ENCODE data around the gene CENPX.

Gene CENPX

GRCh38 chr17:82055023-82055964 lies 32.6 kb upstream of the CENPX start:
- DNase-seq = no peak

- DNase-seq = no peak
Observed at GRCh38 chr17:82054351-82055022, 31.8 kb upstream of the CENPX start.

GRCh38 chr17:82053556-82054263 lies 31.0 kb upstream of the CENPX start:
- DNase-seq = no peak

GRCh38 chr17:82053130-82053529 lies 30.5 kb upstream of the CENPX start:
- no peak for DNase-seq

- no peak for DNase-seq
Observed at GRCh38 chr17:82052638-82053059, 30.0 kb upstream of the CENPX start.

- DNase-seq = no peak
Observed at GRCh38 chr17:82051776-82052637, 29.3 kb upstream of the CENPX start, which contains the start of the genes GPS1 and RFNG. GPS1 (plus strand) TSS chr17:82051898; CDS start chr17:82051932, 34 bp downstream. RFNG (minus strand) TSS chr17:82051811; CDS start chr17:82051766, 45 bp downstream.

- DNase-seq = no peak
Observed at GRCh38 chr17:82050761-82051641, 28.3 kb upstream of the CENPX start.

- DNase-seq = no peak
Observed at GRCh38 chr17:82050152-82050760, 27.6 kb upstream of the CENPX start.

GRCh38 chr17:82049521-82049971 lies 26.9 kb upstream of the CENPX start:
- DNase-seq = no peak

GRCh38 chr17:82049106-82049505 lies 26.4 kb upstream of the CENPX start:
- no peak for DNase-seq

- DNase-seq = no peak
Observed at GRCh38 chr17:82048571-82048971, 25.9 kb upstream of the CENPX start.

GRCh38 chr17:82047914-82048570 lies 25.4 kb upstream of the CENPX start:
- DNase-seq = no peak

- DNase-seq = no peak
Observed at GRCh38 chr17:82047379-82047778, 24.7 kb upstream of the CENPX start.

- no peak for DNase-seq
Observed at GRCh38 chr17:82046903-82047302, 24.2 kb upstream of the CENPX start.

- no peak for DNase-seq
Observed at GRCh38 chr17:82045936-82046484, 23.3 kb upstream of the CENPX start.

GRCh38 chr17:82043507-82043906 lies 20.8 kb upstream of the CENPX start:
- no peak for DNase-seq

GRCh38 chr17:82042649-82043048 lies 20.0 kb upstream of the CENPX start:
- no peak for DNase-seq

GRCh38 chr17:82041144-82041814 lies 18.6 kb upstream of the CENPX start:
- DNase-seq = no peak

- no peak for DNase-seq
Observed at GRCh38 chr17:82039695-82040299, 17.1 kb upstream of the CENPX start.

Measured in amniotic stem cell (primary cell).